ENCODE measurements around the gene SLC25A20.
"Not testable (repeated sequence)": the region's sequence is repeated elsewhere in the genome, so short reads cannot be mapped to it uniquely, and the experiment has no call there.

The SLC25A20 gene

DNA sequence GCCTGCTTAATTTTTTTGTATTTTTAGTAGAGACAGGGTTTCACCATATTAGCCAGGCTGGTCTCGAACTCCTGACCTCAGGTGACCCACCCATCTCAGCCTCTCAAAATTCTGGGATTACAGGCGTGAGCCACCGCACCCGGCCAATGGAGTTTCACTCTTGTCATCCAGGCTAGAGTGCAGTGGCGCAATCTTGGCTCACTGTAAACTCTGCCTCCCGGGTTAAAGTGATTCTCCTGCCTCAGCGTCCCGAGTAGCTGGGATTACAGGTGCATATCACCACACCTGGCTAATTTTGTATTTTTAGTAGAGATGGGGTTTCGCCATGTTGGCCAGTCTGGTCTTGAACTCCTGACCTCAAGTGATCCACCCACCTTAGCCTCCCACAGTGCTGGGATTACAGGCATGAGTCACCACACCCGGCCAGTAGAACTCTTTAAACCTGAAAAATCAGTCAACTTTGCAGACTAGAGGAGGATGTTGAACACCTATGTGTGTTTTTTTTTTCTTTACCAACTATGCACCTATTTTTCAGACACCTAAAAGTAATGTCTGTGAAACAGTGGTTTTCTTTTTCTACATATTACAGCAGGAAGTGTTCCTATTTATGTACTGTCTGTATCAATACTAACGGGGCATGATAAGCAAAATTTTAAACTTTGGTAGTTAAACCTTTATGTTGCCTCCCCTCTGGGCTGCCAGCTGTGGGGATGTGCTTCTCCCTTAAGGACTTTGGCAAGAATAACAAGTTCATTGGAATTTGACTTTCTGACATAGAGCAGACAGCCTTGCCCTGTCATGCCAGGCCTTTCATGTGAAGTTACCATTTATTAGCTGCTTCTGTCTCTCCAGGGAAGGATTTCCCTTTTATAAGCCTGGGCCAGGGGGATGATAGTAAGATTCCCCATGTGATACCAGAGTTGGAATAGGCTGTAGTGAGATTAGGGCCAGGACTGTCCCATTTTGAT, 28.0 kb upstream of the SLC25A20 start:
- H3K27ac ChIP-seq = 0 out of 2 replicates have a peak overlapping the region, but pooled peaks have one; percentile 32
- TF ChIP-seq, protein P1, sequence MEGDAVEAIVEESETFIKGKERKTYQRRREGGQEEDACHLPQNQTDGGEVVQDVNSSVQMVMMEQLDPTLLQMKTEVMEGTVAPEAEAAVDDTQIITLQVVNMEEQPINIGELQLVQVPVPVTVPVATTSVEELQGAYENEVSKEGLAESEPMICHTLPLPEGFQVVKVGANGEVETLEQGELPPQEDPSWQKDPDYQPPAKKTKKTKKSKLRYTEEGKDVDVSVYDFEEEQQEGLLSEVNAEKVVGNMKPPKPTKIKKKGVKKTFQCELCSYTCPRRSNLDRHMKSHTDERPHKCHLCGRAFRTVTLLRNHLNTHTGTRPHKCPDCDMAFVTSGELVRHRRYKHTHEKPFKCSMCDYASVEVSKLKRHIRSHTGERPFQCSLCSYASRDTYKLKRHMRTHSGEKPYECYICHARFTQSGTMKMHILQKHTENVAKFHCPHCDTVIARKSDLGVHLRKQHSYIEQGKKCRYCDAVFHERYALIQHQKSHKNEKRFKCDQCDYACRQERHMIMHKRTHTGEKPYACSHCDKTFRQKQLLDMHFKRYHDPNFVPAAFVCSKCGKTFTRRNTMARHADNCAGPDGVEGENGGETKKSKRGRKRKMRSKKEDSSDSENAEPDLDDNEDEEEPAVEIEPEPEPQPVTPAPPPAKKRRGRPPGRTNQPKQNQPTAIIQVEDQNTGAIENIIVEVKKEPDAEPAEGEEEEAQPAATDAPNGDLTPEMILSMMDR (IDR thresholded peaks at IDR 0.05) = no peak
- no peak for TF ChIP-seq ZFX (IDR thresholded peaks at IDR 0.05; ENCODE audit: borderline replicate concordance)

DNA sequence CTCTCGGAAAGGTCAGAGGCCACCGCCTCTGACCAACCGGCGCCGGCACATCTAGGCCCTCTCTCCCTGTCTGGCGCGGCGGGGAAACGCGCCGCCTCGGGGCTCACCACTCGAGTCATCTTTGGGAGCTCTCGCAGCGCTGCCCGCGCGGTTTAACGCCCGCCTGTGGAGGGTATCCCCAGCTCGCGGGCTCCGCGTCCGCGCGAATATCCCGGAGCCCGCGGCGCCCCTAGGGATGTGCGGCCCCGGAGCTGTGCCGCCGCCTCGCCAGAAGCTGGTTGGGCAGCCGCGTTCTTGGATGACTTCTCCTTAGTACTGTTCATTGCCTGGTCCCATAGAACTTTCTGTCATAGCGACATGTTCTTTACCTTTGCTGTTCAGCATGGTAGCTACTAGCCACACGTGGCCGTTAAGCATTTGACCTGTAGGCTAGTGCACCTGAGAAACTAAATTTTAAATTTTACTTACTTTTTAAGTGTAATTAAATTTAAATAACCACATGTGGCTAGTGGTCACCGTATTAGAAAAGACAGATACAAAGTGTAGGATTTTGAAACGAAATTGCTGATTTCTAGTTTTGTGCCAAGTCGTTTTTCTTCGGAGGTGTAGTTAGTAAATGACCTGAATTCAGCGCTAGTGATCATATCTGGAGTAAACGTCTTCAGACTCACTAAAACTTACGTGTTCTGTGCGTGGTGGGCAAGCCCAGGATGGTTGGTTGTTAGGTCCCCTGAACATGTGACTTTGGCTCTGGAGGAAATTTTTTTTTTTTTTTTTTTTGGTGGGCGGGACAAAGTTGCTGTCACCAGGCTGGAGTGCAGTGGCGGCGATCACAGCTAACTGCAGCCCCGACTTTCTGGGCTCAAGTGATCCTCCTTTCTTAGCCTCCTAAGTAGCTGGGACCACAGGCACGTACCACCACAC, 20.8 kb upstream of the SLC25A20 start:
- H3K27ac ChIP-seq = peak overlapping the region; percentile 96
- TF ChIP-seq, protein P1 (IDR thresholded peaks at IDR 0.05) = no peak
- TF ChIP-seq ZFX (IDR thresholded peaks at IDR 0.05; ENCODE audit: borderline replicate concordance) = no peak

DNA sequence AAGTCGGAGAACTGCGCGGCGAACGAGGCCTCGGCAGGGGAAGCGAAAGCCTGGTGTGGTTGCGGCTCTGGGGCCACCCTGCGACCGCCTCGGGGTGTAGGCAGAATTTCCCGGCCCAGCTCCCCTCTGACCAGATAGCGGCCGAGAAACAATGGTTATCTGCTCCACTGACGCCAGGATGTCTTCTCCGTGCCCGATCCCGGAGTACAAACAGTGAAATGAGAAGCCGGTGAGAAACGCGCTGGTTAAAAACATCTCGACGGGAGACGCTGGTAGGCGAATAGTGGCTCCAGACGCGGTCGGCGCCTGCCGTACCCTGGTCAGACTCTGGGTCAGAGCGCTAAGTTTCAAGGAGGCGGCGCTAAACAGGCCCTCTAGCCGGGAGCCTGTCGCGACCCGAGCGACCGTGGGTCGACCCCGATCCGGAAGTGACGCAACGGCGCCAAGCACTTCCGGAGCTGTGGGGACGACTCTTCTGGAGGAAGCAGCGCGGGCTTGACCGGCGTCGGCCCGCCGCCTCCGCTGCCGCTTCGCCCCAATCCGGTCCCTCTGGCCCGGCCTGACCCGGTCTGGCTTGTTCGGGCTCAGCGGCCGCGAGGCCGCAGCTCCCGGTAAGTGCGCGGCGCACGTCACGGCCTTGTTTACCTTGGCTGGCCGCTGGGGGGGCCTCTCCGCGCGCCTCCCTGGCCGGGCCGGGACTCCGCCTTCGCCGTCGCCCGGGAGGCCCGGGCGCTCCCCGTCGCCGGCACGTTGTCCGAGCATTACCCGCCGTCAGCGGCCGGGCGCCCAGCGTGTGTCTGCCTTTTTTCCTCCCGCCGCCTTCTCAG, 19.9 kb upstream of the SLC25A20 start, which contains the start of gene ARIH2:
ARIH2 (plus strand) TSS at position 455 of the 827 bp plus-strand sequence. CDS start 8,717 bp downstream, outside the sequence.
- H3K27ac ChIP-seq = peak within 1 kb of the TSS; percentile 96
- 0 out of 2 replicates have a peak, but pooled peaks have one; percentile 69 for TF ChIP-seq ZFX (IDR thresholded peaks at IDR 0.05; ENCODE audit: borderline replicate concordance)
- TF ChIP-seq, protein P1 (IDR thresholded peaks at IDR 0.05) = peak; percentile 21; the same call in 1 of the 2 replicates

DNA sequence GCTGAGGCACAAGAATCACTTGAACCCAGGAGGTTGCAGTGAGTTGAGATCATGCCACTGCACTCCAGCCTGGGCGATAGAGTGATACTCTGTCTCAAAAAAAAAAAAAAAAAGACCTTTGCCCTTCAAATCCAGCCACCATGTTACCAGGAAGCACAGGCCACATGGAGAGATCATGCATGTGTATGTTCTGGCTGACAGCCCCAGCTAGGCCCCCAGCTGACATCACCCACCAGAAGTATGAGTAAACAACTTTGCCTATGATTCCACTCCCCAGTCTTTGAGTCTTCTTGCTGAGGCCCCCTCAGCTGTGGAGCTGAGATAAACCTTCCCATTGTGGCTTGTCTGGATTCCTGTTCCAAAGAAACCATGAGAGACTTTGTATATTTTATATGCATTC, 16.6 kb upstream of the SLC25A20 start:
- no peak overlapping the region for H3K27ac ChIP-seq
- TF ChIP-seq, protein P1 (IDR thresholded peaks at IDR 0.05) = no peak
- no peak for TF ChIP-seq ZFX (IDR thresholded peaks at IDR 0.05; ENCODE audit: borderline replicate concordance)

DNA sequence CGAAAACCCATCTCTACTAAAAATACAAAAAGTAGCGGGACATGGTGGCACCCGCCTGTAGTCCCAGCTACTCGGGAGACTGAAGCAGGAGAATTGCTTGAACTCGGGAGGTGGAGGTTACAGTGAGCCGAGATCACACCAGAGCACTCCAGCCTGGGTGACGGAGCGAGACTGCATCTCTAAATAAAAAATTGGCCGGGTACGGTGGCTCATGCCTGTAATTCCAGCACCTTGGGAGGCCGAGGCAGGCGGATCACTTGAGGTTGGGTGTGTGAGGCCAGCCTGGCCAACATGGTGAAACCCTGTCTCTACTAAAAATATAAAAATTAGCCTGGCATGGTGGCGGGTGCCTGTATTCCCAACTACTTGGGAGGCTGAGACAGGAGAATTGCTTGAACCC, 8.3 kb upstream of the SLC25A20 start:
- H3K27ac ChIP-seq = not testable (repeated sequence)

DNA sequence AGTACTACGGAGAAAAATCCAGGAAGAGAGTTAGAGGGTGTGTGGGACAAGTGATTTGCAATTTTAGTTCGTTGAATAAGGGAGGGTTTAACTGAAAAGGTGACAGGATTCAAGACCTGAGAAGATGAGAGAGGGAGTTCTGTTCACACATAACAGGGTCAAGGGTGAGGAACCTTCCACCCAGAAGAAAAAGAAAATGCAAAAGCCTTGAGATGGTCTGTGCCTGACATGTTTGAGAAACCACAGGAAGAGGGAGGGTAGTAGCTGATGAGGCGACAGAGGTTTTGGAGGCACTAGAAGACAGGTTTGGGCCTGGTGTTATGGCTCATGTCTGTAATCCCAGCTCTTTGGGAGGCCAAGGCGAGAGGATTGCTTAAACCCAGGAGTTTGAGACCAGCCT, 591 bp upstream of the SLC25A20 start:
- H3K27ac ChIP-seq = peak overlapping the region; percentile 59
- no peak for TF ChIP-seq ZFX (IDR thresholded peaks at IDR 0.05; ENCODE audit: borderline replicate concordance)
- TF ChIP-seq, protein P1 (IDR thresholded peaks at IDR 0.05) = no peak

All from 22Rv1 (cell line).